Heart right ventricle (tissue), 16 donors: ENCODE data around the gene PPP2R3B. TPM values are rescaled to one million over a fixed set of nuclear protein-coding genes. Genes with fewer than 3 reads are reported as not detected.

Source experiments
- ATAC-seq, 8 donors: fragments of 200-7000 bp; cut with Tn5 transposase; one replicate each; pipeline ENCODE4 v1.9.1; 2020; ENCODE audit warnings: mild to moderate bottlenecking in 8 of 8, moderate library complexity in 8 of 8, moderate number of reproducible peaks in 1 of 8
- DNase-seq, 2 donors: peaks; one replicate each; pipeline ENCODE4 v3.0.0-alpha.2; 2020
- H3K27ac ChIP-seq, 10 donors: fragments of 200-600 bp; sonication (generic) in 2 of 10; one replicate each; pipeline versions ENCODE4 v1.5.0 to v1.8.0; 2020 to 2022; ENCODE audit warnings: mild to moderate bottlenecking in 3 of 10
- H3K27me3 ChIP-seq, 7 donors: fragments of 200-600 bp; one replicate each; pipeline ENCODE4 v1.8.0; 2021 to 2022; ENCODE audit warnings: mild to moderate bottlenecking in 2 of 7
- H3K36me3 ChIP-seq, 9 donors: fragments of 200-600 bp; sonication (generic) in 1 of 9; one replicate each; pipeline versions ENCODE4 v1.5.0 to v1.8.0; 2020 to 2022; ENCODE audit warnings: mild to moderate bottlenecking in 2 of 9
- H3K4me1 ChIP-seq, 9 donors: fragments of 200-600 bp; sonication (generic) in 1 of 9; one replicate each; pipeline versions ENCODE4 v1.5.0 to v1.8.0; 2020 to 2022; ENCODE audit warnings: mild to moderate bottlenecking in 4 of 9
- H3K4me3 ChIP-seq, 10 donors: fragments of 200-600 bp; sonication (generic) in 2 of 10; one replicate each; pipeline versions ENCODE4 v1.5.0 to v1.8.0; 2020 to 2022; ENCODE audit warnings: mild to moderate bottlenecking in 7 of 10, moderate library complexity in 2 of 10
- H3K9me3 ChIP-seq, 11 donors: fragments of 200-600 bp in 10 of 11; sonication (generic) in 2 of 11; one replicate each; pipeline versions ENCODE4 v1.5.0 to v1.8.0; 2013 to 2022; ENCODE audit warnings: mild to moderate bottlenecking in 2 of 11, control low read depth in 1 of 11, moderate library complexity in 1 of 11
- CTCF ChIP-seq, 9 donors: fragments of 200-600 bp; sonication (generic) in 2 of 9; IDR thresholded peaks; one replicate each; pipeline versions ENCODE4 v1.5.0 to v1.8.0; 2021 to 2022; ENCODE audit warnings: antibody characterized with exemption in 9 of 9, mild to moderate bottlenecking in 5 of 9, moderate library complexity in 1 of 9
- WGBS, 2 donors: extraction: QIAGEN DNeasy Blood & Tissue Kit; methylation state at CpG; one replicate each; pipeline ENCODE4 v1.1.7; 2013; ENCODE audit warnings: inconsistent platforms in 1 of 2; 5-methylcytosine and 5-hydroxymethylcytosine counted together
- intact Hi-C, 10 donors: fragments of 100-400 bp; cut with DNase I; formaldehyde crosslinking; loops; one replicate each; pipeline versions ENCODE4 v1.11.1 to v1.14.2; 2022
- polyA plus RNA-seq, 2 donors: library from polyadenylated mRNA; stranded (reverse); fragments of 200-250 nt; gene quantifications; one replicate each; pipeline ENCODE4 v1.2.3, GENCODE V29; 2013
- total RNA-seq, 10 donors: library from RNA; stranded (reverse); fragmentation: NEBNext Ultra II Directional in 3 of 10; extraction: Animal tissue kit (Norgen Biotek cat#: 25700) in 3 of 10; gene quantifications; one replicate each; pipeline versions ENCODE4 v1.2.1 to v1.2.4, GENCODE V29; 2021 to 2023
- donor health status: Arrhythmogenic right ventricular cardiomyopathy.
- donor health status: ischemic (EF 13 %, LVEDD 7.1; RV severe dilation, severe dysfunction).
- donor health status: healthy with polysubstance abuse.
- donor health status: DM: no; HTN: yes; CAD: no.
- donor health status: DM: no; HTN: no; CAD: no.
- donor health status: ischemic (EF 25% LVEDD 6.9; RV normal size, moderate dysfunction).
- donor health status: ischemic (EF 25% LVEDD 5.7; RV mildly dilated, moderate dysfunction).
- donor health status: healthy.
- donor health status: DM: yes; HTN: yes; CAD: no.
- donor health status: Ischemic cardiomyopathy.
- donor health status: ischemic (EF 35%, LVEDD 5.7; RV mildly dilated, moderate dysfunction).
- donor health status: nonischemic (EF 11% LVEDD 7.7; RV severe dilation, severe dysfunction).
- donor health status: DM: yes; HTN: yes; CAD: no.
- donor health status: PGD.
- donor health status: ischemic (EF 29% LVEDD 5.4; RV normal size, mild dysfunction).
- donor health status: nonischemic (EF 23%, LVEDD 6.1; RV moderate dilation, normal function).

Gene PPP2R3B
- total and polyA plus RNA-seq, 12 donors = 73.9 to 362 (median 128) TPM

- H3K9me3 ChIP-seq = no peaks in the 10 kb centered on the region
- H3K27me3 ChIP-seq = peaks cover 0 to 6% (median under 1%) of the 10 kb centered on the region in 7 donors
- DNase-seq = no peak
- TF ChIP-seq CTCF (IDR thresholded peaks at IDR 0.05) = no peak
- intact Hi-C loops = no loop called here
- H3K4me1 ChIP-seq = peaks cover 0 to 7% (median 6%) of the 10 kb centered on the region in 9 donors
- peaks cover 0 to 62% (median 22%) of the 10 kb centered on the region in 9 donors for H3K36me3 ChIP-seq
- ATAC-seq = no peak
- 86 to 91% methylated on average over 21 of the region's 21 CpGs for WGBS, 2 donors
- H3K4me3 ChIP-seq = no peak overlapping the region
- no peak overlapping the region for H3K27ac ChIP-seq
Observed at GRCh38 chrX:336227-336626, 50.5 kb downstream of the PPP2R3B start.

DNA sequence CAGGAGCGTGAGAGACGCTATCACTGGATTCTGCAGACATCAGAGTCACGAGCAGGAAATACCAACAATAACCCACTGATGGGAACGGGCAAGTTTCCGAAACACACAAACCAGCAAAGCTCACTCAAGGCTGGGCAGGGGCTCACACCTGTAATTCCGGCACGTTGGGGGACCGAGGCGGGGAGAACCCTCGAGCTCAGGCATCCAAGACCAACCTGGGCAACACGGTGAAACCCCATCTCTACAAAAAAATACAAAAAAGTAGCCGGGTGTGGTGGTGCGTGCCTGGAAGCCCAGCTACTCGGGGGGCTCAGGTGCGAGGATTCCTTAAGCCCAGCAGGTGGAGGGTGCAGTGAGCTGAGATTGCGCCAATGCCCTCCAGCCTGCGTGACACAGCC is 51.0 kb downstream of the PPP2R3B start:
- ATAC-seq = no peak
- 95 to 97% methylated on average over 17 of the region's 17 CpGs for WGBS, 2 donors
- no peak for DNase-seq
- Histone ChIP-seq H3K36me3 (peaks cover 0 to 60% (median 22%) of the 10 kb centered on the region in 9 donors), H3K4me1 (peaks cover 0 to 11% (median 10%) of the 10 kb centered on the region in 9 donors), H3K27me3 (peaks cover 0 to 11% (median 4%) of the 10 kb centered on the region in 7 donors), H3K27ac (no peak overlapping the region), H3K4me3 (no peak overlapping the region), H3K9me3 (no peaks in the 10 kb centered on the region)
- TF ChIP-seq CTCF (IDR thresholded peaks at IDR 0.05) = no peak
- intact Hi-C loops = no loop called here

DNA sequence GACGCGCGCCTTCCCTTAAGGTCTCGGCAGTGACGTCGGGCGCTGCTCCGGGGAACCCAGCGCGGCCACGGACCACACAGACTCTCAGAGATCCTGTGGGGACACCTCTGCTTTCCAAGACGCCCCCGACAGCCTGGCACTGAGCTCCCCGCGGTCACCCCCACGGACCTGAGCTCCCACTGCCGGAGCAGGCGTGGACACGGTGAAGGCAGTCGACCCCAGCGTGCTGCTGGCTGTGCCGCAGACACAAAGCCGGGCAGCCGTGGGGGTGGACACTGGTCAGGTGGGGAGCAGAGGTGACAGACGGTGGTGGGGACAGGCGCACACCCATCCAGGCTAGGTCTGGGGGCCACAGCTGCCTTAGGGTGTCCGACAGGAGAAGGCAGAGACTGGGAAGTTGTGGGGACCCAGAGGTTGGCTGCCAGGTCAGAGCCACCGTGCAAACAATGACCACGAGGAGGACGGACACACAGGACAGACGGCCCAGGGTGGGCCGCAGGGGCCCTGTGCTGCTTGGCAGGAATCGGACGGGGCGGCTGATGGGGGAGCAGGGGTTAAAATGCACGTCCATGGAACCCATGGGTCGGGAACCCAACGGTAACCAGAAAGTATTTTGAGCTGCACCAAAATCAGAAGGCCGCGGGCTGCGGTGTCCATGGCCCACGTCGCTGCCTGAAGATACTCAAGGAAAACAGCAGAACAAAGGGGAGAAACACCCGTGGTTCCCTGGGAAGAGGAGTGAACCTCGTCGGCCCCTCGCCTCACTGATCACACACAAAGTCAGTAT is 51.5 kb downstream of the PPP2R3B start:
- TF ChIP-seq CTCF (IDR thresholded peaks at IDR 0.05) = no peak
- 95 to 96% methylated on average over 47 of the region's 47 CpGs for WGBS, 2 donors
- peaks cover 0 to 17% (median 10%) of the 10 kb centered on the region in 7 donors for H3K27me3 ChIP-seq
- H3K9me3 ChIP-seq = no peaks in the 10 kb centered on the region
- intact Hi-C loops = no loop called here
- H3K4me1 ChIP-seq = peaks cover 0 to 15% (median 11%) of the 10 kb centered on the region in 9 donors
- H3K4me3 ChIP-seq = no peak overlapping the region
- peaks cover 0 to 60% (median 22%) of the 10 kb centered on the region in 9 donors for H3K36me3 ChIP-seq
- H3K27ac ChIP-seq = no peak overlapping the region
- no peak for ATAC-seq
- no peak for DNase-seq

- DNase-seq (no peak), ATAC-seq (peak in 1 of 8 donors; percentile 6)
- WGBS, 2 donors = 93% methylated on average over 53 of the region's 53 CpGs
- H3K4me3 ChIP-seq = no peak overlapping the region
- TF ChIP-seq CTCF (IDR thresholded peaks at IDR 0.05) = no peak
- H3K27ac ChIP-seq = no peak overlapping the region
- intact Hi-C loops = no loop called here
- H3K36me3 ChIP-seq = peaks cover 0 to 60% (median 22%) of the 10 kb centered on the region in 9 donors
- peaks cover 0 to 15% (median 11%) of the 10 kb centered on the region in 9 donors for H3K4me1 ChIP-seq
- H3K27me3 ChIP-seq = peaks cover 0 to 19% (median 10%) of the 10 kb centered on the region in 7 donors
- H3K9me3 ChIP-seq = no peaks in the 10 kb centered on the region
Observed at GRCh38 chrX:334331-334891, 52.3 kb downstream of the PPP2R3B start.
